ENCODE results near the gene C1orf52.
"Not testable (repeated sequence)": the region's sequence is repeated elsewhere in the genome, so short reads cannot be mapped to it uniquely, and the experiment has no call there.

C1orf52 gene

GRCh38 chr1:85258536-85259117 lies 835 bp downstream of the C1orf52 start:
- TF ChIP-seq CTCF (IDR thresholded peaks at IDR 0.05; ENCODE audit: insufficient read depth, low read length, poor library complexity, severe bottlenecking) = peak; percentile 9
- peaks cover 3% of the 10 kb centered on the region for H3K36me3 ChIP-seq (ENCODE audit: control insufficient read depth, insufficient read depth, low read length)

GRCh38 chr1:85249042-85249441 lies 10.4 kb downstream of the C1orf52 start:
- not testable (repeated sequence) for H3K27me3 ChIP-seq (replicated peaks; ENCODE audit: control insufficient read depth, insufficient read depth, low read length); H3K36me3 ChIP-seq (ENCODE audit: control insufficient read depth, insufficient read depth, low read length); H3K4me3 ChIP-seq (replicated peaks; ENCODE audit: low read depth, low read length); DNase-seq (ENCODE audit: extremely low read depth, insufficient read length)

More at GRCh38 chr1:85258536-85259117, 835 bp downstream of the C1orf52 start:
- H3K4me3 ChIP-seq (replicated peaks; ENCODE audit: low read depth, low read length) = peak overlapping the region; percentile 97
- H3K27me3 ChIP-seq (replicated peaks; ENCODE audit: control insufficient read depth, insufficient read depth, low read length) = no peaks in the 10 kb centered on the region
- no peak for DNase-seq (ENCODE audit: extremely low read depth, insufficient read length)

GRCh38 chr1:85245891-85246290 lies 13.6 kb downstream of the C1orf52 start:
- TF ChIP-seq CTCF (IDR thresholded peaks at IDR 0.05; ENCODE audit: insufficient read depth, low read length, poor library complexity, severe bottlenecking) = no peak
- H3K36me3 ChIP-seq (ENCODE audit: control insufficient read depth, insufficient read depth, low read length) = no peaks in the 10 kb centered on the region
- no peak for DNase-seq (ENCODE audit: extremely low read depth, insufficient read length)
- H3K27me3 ChIP-seq (replicated peaks; ENCODE audit: control insufficient read depth, insufficient read depth, low read length) = no peaks in the 10 kb centered on the region
- H3K4me3 ChIP-seq (replicated peaks; ENCODE audit: low read depth, low read length) = no peak overlapping the region

GRCh38 chr1:85245456-85245855 lies 14.0 kb downstream of the C1orf52 start:
- Histone ChIP-seq H3K4me3 (replicated peaks; ENCODE audit: low read depth, low read length) (no peak overlapping the region), H3K36me3 (ENCODE audit: control insufficient read depth, insufficient read depth, low read length) (no peaks in the 10 kb centered on the region), H3K27me3 (replicated peaks; ENCODE audit: control insufficient read depth, insufficient read depth, low read length) (no peaks in the 10 kb centered on the region)
- DNase-seq (ENCODE audit: extremely low read depth, insufficient read length) = no peak
- TF ChIP-seq CTCF (IDR thresholded peaks at IDR 0.05; ENCODE audit: insufficient read depth, low read length, poor library complexity, severe bottlenecking) = no peak

GRCh38 chr1:85244271-85245061 lies 15.0 kb downstream of the C1orf52 start:
- no peak overlapping the region for H3K4me3 ChIP-seq (replicated peaks; ENCODE audit: low read depth, low read length)
- H3K27me3 ChIP-seq (replicated peaks; ENCODE audit: control insufficient read depth, insufficient read depth, low read length) = no peaks in the 10 kb centered on the region
- H3K36me3 ChIP-seq (ENCODE audit: control insufficient read depth, insufficient read depth, low read length) = no peaks in the 10 kb centered on the region
- TF ChIP-seq CTCF (IDR thresholded peaks at IDR 0.05; ENCODE audit: insufficient read depth, low read length, poor library complexity, severe bottlenecking) = no peak
- DNase-seq (ENCODE audit: extremely low read depth, insufficient read length) = no peak

- no peak for DNase-seq (ENCODE audit: extremely low read depth, insufficient read length)
- Histone ChIP-seq H3K4me3 (replicated peaks; ENCODE audit: low read depth, low read length) (no peak overlapping the region), H3K27me3 (replicated peaks; ENCODE audit: control insufficient read depth, insufficient read depth, low read length) (no peaks in the 10 kb centered on the region), H3K36me3 (ENCODE audit: control insufficient read depth, insufficient read depth, low read length) (no peaks in the 10 kb centered on the region)
- TF ChIP-seq CTCF (IDR thresholded peaks at IDR 0.05; ENCODE audit: insufficient read depth, low read length, poor library complexity, severe bottlenecking) = no peak
Measured at GRCh38 chr1:85243372-85243771, 16.1 kb downstream of the C1orf52 start.

Measured in GM06990 (cell line).